GM18868 (cell line): Measurements from ENCODE around the gene SND1.

Experiments used
- ATAC-seq: cut with Tn5 transposase; IDR thresholded peaks from one replicate; pipeline ENCODE4 v1.9.1; 2021; ENCODE audit warnings: mild to moderate bottlenecking, moderate library complexity; ENCODE audit not compliant: unreplicated experiment

SND1 gene

GRCh38 chr7:128078309-128078708 is 426.3 kb downstream of the SND1 start:
- no peak for ATAC-seq

- no peak for ATAC-seq
These were observed 428.2 kb downstream of the SND1 start for GRCh38 chr7:128080169-128080568.

- ATAC-seq: no peak
These were observed 429.4 kb downstream of the SND1 start for GRCh38 chr7:128081351-128081750.

- ATAC-seq: no peak
These were observed 429.8 kb downstream of the SND1 start for GRCh38 chr7:128081808-128082207.

- no peak for ATAC-seq
These were observed 430.4 kb downstream of the SND1 start for GRCh38 chr7:128082431-128082830.

- no peak for ATAC-seq
These were observed 433.1 kb downstream of the SND1 start for GRCh38 chr7:128084896-128085608.

GRCh38 chr7:128090492-128090891 is 438.5 kb downstream of the SND1 start:
- no peak for ATAC-seq

GRCh38 chr7:128091106-128091505 is 439.1 kb downstream of the SND1 start:
- ATAC-seq: no peak

GRCh38 chr7:128092221-128092620 is 440.2 kb downstream of the SND1 start:
- no peak for ATAC-seq

GRCh38 chr7:128093614-128094570 is 441.9 kb downstream of the SND1 start:
- ATAC-seq: no peak

- ATAC-seq: no peak
These were observed 442.7 kb downstream of the SND1 start for GRCh38 chr7:128094686-128095085.

GRCh38 chr7:128097211-128097731 is 445.3 kb downstream of the SND1 start:
- ATAC-seq: no peak

- no peak for ATAC-seq
These were observed 446.6 kb downstream of the SND1 start for GRCh38 chr7:128098629-128099028.

- no peak for ATAC-seq
These were observed 447.2 kb downstream of the SND1 start for GRCh38 chr7:128099204-128099671.

GRCh38 chr7:128100225-128100948 is 448.4 kb downstream of the SND1 start:
- no peak for ATAC-seq

GRCh38 chr7:128100949-128101713 is 449.1 kb downstream of the SND1 start:
- ATAC-seq: peak; percentile 1

GRCh38 chr7:128102490-128103291 is 450.7 kb downstream of the SND1 start:
- ATAC-seq: no peak

GRCh38 chr7:128103498-128104107 is 451.6 kb downstream of the SND1 start:
- peak; percentile 20 for ATAC-seq
